OCI-LY7 (cell line): Measurements from ENCODE around the gene RGS10. TPM values are rescaled to one million over a fixed set of nuclear protein-coding genes. Genes with fewer than 3 reads are reported as not detected.

Experiments
- BruUV-seq: library from RNA; stranded (reverse); fragments of 400-500 nt; replicated peaks from 2 replicates; lab custom pipeline; 2021; lab: Mats Ljungman, UMichigan
- CTCF ChIA-PET: fragments of 300-600 bp; sonication (Branson Sonifier 250); formaldehyde crosslinking; loops from one replicate; lab custom pipeline; 2022; ENCODE audit warnings: antibody characterized with exemption; ENCODE audit not compliant: unreplicated experiment; lab: Charles Lee
- POLR2A ChIA-PET: fragments of 300-600 bp; sonication (Branson Sonifier 250); formaldehyde crosslinking; loops from one replicate; lab custom pipeline; 2022; ENCODE audit warnings: antibody characterized with exemption; lab: Charles Lee
- DNase-seq: peaks from one replicate; pipeline ENCODE4 v3.0.0-alpha.2; 2015; ENCODE audit warnings: low spot score
- H2AFZ ChIP-seq: fragments of 200-600 bp; sonication (generic), shearing (Covaris generic); 2 replicates; pipeline ENCODE4 v1.6.1; 2014; ENCODE audit warnings: mild to moderate bottlenecking, antibody characterized with exemption, low read length, moderate library complexity
- H3K27ac ChIP-seq: fragments of 200-600 bp; sonication (generic); 2 replicates; pipeline ENCODE4 v1.5.1; 2014; ENCODE audit warnings: mixed run types, low read depth, mild to moderate bottlenecking, moderate library complexity, low read length, inconsistent platforms; ENCODE audit not compliant: poor library complexity, severe bottlenecking
- H3K36me3 ChIP-seq: fragments of 200-600 bp; sonication (generic); 2 replicates; pipeline ENCODE4 v1.6.1; 2014; ENCODE audit warnings: mild to moderate bottlenecking, antibody characterized with exemption, low read length, moderate library complexity, mixed read lengths; ENCODE audit not compliant: insufficient read depth
- H3K4me1 ChIP-seq: fragments of 200-600 bp; sonication (generic); 2 replicates; pipeline ENCODE4 v1.5.1; 2014; ENCODE audit warnings: mild to moderate bottlenecking, low read length; ENCODE audit not compliant: insufficient read depth, poor library complexity, severe bottlenecking
- H3K4me2 ChIP-seq: fragments of 200-600 bp; sonication (generic); 2 replicates; pipeline ENCODE4 v1.6.1; 2014; ENCODE audit warnings: mild to moderate bottlenecking, low read length
- H3K4me3 ChIP-seq: fragments of 200-600 bp; sonication (generic); 2 replicates; pipeline ENCODE4 v1.5.1; 2014; ENCODE audit warnings: mild to moderate bottlenecking, low read depth, low read length; ENCODE audit not compliant: poor library complexity, severe bottlenecking
- H3K79me2 ChIP-seq: fragments of 200-600 bp; sonication (generic); 2 replicates; pipeline ENCODE4 v1.6.1; 2016; ENCODE audit warnings: low read depth, mild to moderate bottlenecking, low read length, moderate library complexity, mixed read lengths; ENCODE audit not compliant: insufficient read depth
- H3K9me2 ChIP-seq: fragments of 200-600 bp; sonication (generic); 2 replicates; pipeline ENCODE4 v1.6.1; 2016; ENCODE audit warnings: mild to moderate bottlenecking, low read length, mixed read lengths; ENCODE audit not compliant: insufficient read depth
- H3K9me3 ChIP-seq: fragments of 200-600 bp; sonication (generic); 2 replicates; pipeline ENCODE4 v1.6.1; 2014; ENCODE audit warnings: mild to moderate bottlenecking, mixed run types, low read length, mixed read lengths
- H4K20me1 ChIP-seq: fragments of 200-600 bp; sonication (generic); 2 replicates; pipeline ENCODE4 v1.6.1; 2014; ENCODE audit warnings: mild to moderate bottlenecking, antibody characterized with exemption, low read length, moderate library complexity, mixed read lengths; ENCODE audit not compliant: insufficient read depth
- CTCF ChIP-seq: fragments of 200-600 bp; sonication (generic); conservative IDR thresholded peaks from 2 replicates; pipeline ENCODE4 v1.5.1; 2014; ENCODE audit warnings: mild to moderate bottlenecking, antibody characterized with exemption, low read length, moderate library complexity, mixed read lengths
- EZH2phosphoT487 ChIP-seq: fragments of 200-600 bp; sonication (generic); IDR thresholded peaks from 2 replicates; pipeline ENCODE4 v1.6.1; 2018; ENCODE audit warnings: low read depth, borderline replicate concordance, mild to moderate bottlenecking, mixed run types, antibody characterized with exemption, low read length, moderate library complexity, mixed read lengths
- intact Hi-C: fragments of 100-400 bp; cut with micrococcal nuclease; formaldehyde crosslinking; loops from one replicate; pipeline ENCODE4 v1.10.0; 2022; ENCODE audit not compliant: unreplicated experiment
- total RNA-seq, 2 experiments: library from RNA; depleted of rRNA in 1 of 2; stranded (reverse); fragments of >200 nt in 1 of 2; shearing (Covaris generic) in 1 of 2; gene quantifications; 2 replicates each; pipeline ENCODE4 v1.2.3, GENCODE V29; 2014 to 2022

RGS10 gene
- total RNA-seq, 2 experiments from 2014 or later = 22.5 to 45.2 TPM

GRCh38 chr10:119453313-119453712 lies 89.2 kb downstream of the RGS10 start:
- no peak for TF ChIP-seq CTCF
- TF ChIP-seq EZH2phosphoT487 = no peak
- Histone ChIP-seq H3K79me2 (no peaks in the 10 kb centered on the region), H3K4me3 (no peak overlapping the region), H3K4me2 (no peak overlapping the region), H3K9me2 (no peaks in the 10 kb centered on the region), H3K36me3 (no peaks in the 10 kb centered on the region), H3K9me3 (no peaks in the 10 kb centered on the region), H2AFZ (no peak overlapping the region), H4K20me1 (no peaks in the 10 kb centered on the region), H3K4me1 (peaks cover 11% of the 10 kb centered on the region), H3K27ac (no peak overlapping the region)
- BruUV-seq = no TSS peak
- intact Hi-C loops = no loop called here
- ChIA-PET POLR2A (no interaction called here), CTCF (no interaction called here)
- no peak for DNase-seq

- no peak for TF ChIP-seq CTCF
- TF ChIP-seq EZH2phosphoT487 = no peak
- H2AFZ ChIP-seq = no peak overlapping the region
- peaks cover 11% of the 10 kb centered on the region for H3K4me1 ChIP-seq
- no peak for DNase-seq
- H3K4me3 ChIP-seq = no peak overlapping the region
- no peaks in the 10 kb centered on the region for H3K9me2 ChIP-seq
- no peak overlapping the region for H3K27ac ChIP-seq
- ChIA-PET POLR2A (no interaction called here), CTCF (no interaction called here)
- BruUV-seq = no TSS peak
- no peaks in the 10 kb centered on the region for H3K36me3 ChIP-seq
- intact Hi-C loops = no loop called here
- H3K4me2 ChIP-seq = no peak overlapping the region
- H3K9me3 ChIP-seq = no peaks in the 10 kb centered on the region
- no peaks in the 10 kb centered on the region for H3K79me2 ChIP-seq
- H4K20me1 ChIP-seq = no peaks in the 10 kb centered on the region
Observed at GRCh38 chr10:119452396-119452795, 90.1 kb downstream of the RGS10 start.

- intact Hi-C loops = no loop called here
- ChIA-PET POLR2A (interaction anchor here (0.6 kb wide), 1 partner anchor 288 kb away, joined by 3 read pairs; no protein-coding TSS in a partner anchor), CTCF (no interaction called here)
- peaks cover 11% of the 10 kb centered on the region for H3K4me1 ChIP-seq
- H3K36me3 ChIP-seq = no peaks in the 10 kb centered on the region
- H3K27ac ChIP-seq = no peak overlapping the region
- no peak overlapping the region for H2AFZ ChIP-seq
- DNase-seq = no peak
- H4K20me1 ChIP-seq = no peaks in the 10 kb centered on the region
- no TSS peak for BruUV-seq
- H3K79me2 ChIP-seq = no peaks in the 10 kb centered on the region
- no peaks in the 10 kb centered on the region for H3K9me3 ChIP-seq
- no peak overlapping the region for H3K4me2 ChIP-seq
- H3K9me2 ChIP-seq = no peaks in the 10 kb centered on the region
- no peak for TF ChIP-seq CTCF
- no peak for TF ChIP-seq EZH2phosphoT487
- no peak overlapping the region for H3K4me3 ChIP-seq
Observed at GRCh38 chr10:119451300-119451896, 91.1 kb downstream of the RGS10 start.
